GM18507 (cell line): ENCODE results near the gene PEX10.

Experiments
- DNase-seq: peaks from one replicate; pipeline ENCODE4 v3.0.0; 2011; ENCODE audit warnings: low read depth; ENCODE audit not compliant: insufficient read length; ENCODE audit errors: extremely low spot score
- FAIRE-seq: peaks from 2 replicates; lab custom pipeline; 2011; peaks lifted over from hg19 to GRCh38; lab: Jason Lieb, UNC

The PEX10 gene

DNA sequence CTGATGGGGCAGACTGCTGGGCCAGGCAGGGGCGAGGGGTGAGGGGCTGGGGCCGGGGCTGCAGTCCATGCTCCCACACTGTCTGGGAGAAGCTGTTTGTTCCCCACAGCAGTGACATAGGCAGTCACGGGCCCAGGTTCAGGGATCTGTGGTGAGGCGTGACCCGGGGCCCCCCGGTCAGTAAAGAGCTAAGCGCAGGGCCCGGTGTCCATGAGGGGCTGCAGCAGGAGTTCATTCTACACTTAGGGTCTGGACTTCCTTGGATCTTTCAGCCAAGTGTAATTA, 4.4 kb downstream of the PEX10 start:
- DNase-seq, result no peak
- FAIRE-seq, result no peak

DNA sequence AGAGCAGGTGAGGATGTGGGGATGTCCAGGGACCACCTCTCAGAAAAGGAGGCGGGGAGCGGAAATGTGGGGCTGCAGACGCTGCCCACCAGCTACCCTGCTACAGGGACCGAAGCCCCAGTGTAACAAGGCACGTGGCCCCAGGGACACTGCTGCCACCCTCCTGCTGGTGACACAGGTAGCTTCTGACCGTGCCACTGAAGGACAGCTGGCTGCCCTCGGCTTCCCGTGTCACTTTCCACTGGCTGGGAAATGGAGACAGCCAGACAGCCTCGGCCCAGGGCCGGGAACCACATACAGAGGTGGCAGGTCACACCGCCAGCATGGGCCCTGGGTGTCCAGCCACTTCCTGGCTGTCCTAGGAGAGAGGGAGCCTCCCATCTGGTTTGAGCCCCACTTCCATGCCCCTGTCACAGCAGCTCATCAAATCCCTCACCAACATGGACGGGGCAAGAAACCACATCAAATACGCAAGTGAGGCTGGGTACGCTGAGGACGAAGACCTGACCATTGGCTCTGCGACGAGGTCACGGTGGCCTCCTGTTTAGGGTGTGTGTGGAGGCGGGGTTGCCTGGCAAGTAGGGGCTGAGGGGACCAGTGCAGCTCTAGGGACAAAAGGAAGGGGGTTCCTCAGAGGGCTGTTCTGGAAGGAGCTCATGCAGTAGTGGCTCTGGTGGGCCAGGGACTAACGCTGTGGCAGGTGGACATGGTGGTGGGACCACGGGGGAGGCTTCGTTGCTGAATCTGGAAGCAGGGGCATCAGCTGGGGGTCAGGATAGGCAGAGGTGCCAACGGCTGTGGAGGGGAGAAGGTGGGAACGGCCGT, 5.0 kb downstream of the PEX10 start:
- no peak for DNase-seq
- no peak for FAIRE-seq

DNA sequence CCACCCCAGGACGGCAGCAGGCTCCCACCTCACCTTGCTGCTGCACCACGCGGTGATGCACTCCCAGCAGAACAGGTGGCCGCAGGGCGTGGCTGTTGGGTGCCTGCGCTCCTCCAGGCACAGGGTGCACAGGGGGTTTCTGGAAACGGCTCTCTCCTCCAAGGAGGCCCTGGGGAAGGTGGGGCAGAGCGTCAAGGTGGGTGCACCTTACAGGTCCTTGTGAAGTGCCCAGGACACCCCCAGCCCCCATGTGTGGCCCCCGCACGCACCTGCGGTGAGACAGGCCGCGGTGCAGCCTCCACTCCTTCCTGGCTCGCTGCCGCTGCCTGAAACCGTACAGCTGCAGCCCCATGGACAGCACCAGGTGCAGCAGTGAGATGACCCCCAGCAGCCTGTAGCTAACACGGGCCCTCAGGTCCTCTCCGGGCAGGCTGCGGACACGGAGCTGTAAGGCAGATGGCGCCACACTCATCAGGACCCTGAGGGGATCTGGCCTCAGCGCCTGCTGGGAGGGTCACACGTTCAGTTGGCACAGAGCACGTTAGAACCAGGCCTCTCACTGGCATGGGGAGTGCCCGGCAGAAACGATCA, 5.8 kb downstream of the PEX10 start:
- no peak for FAIRE-seq

DNA sequence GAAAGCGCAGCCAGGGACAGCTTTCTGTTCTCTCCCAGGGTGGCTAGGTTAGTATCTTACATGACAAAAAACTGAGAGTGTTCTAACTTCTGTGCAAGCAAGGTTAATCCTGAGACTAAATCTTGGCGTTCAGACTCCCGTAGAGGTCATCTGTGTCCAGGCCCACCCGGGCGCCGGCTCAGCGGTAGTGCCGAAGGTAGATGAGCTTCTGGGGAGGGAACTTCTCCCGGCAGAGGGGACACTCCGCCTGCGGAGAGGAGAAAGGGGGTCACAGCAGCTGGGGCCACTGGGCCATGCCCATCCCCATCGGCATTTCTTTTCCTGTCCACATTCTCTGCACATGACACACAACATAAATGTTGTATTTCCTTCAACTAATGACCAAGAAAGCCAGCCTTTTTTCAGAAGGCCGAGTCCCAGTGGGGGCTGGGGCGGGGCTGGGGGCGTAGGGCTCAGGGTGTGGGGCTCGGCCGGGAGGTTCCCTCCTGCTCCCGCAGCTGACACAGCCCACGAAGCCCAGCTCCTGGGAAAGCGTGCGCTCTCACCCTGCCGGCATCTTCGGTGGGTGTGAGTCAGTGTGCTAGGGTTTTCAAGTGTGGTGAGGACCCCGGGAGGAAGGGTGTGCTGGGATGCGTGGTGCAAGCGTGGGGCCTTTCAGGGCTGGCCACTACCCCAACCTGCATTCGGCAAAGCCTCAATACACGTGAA, 6.6 kb downstream of the PEX10 start:
- DNase-seq, result no peak
- FAIRE-seq, result no peak

More for the DNA sequence above, 5.8 kb downstream of the PEX10 start:
- DNase-seq, result no peak

DNA sequence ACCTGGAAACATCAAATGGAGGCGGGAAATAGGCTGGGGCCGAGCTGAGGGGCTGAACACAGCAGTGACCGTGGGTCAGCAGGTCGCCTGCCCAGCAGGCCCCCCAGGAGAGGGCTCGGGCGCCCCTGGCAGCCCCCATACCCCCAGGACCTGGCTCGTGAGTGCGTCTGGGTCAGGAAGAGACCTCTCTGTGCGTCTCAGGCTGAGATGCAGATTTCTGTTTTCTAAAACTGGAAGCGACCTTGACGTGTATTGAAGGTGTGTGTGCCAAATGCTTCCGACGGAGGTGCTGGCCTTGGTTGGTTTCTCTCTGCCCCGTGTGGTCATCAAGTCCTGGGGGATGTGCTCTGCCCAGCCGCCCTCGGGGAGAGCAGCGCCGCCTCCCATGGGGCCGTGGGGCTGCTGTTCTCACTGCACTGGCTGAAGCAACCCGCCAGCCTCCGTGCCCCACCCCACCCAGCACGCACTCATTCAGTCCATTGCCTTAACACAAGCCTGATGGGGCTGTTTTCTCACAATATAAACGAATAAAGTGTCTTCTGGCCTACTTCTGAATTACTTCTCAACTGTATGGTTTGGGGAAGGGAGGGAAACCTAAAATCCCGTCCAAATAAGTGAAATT, 7.4 kb downstream of the PEX10 start:
- DNase-seq (no peak), FAIRE-seq (no peak)

DNA sequence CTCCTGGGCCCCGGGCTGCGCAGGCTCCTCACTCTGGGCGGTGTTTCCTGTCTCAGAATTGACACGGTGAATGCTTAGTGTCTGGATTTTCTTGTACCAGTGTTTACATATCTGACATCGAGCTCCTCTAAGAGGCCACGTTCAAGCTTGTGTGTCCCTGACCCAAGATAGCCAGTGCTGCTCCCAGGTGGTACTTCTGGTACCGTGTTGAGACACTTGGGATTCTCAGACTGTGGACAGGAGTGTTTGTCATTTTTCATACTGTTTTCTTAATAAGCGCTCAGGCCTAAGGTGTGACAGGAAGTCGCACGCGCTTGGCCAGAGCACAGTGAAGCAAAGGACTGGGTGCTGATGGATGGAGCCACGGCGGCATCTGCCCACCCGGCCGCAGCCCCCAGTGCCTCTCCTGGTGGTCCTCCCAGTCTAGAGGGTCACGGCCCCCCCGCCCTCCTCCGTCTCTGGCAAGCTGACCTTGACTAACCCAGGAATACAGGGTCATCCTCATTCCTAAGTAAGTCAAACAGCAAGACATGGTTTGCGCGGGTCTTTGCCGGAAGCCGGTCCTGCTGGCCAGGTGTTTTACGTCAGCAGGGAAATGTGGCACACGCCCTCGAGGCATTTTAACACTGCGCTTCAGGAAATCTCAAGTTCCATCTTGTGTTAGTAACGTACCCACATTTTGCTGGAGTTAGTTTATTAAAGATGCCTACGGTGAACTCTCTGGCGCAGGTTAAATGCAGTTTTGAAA, 8.0 kb downstream of the PEX10 start:
- FAIRE-seq (no peak), DNase-seq (no peak)

DNA sequence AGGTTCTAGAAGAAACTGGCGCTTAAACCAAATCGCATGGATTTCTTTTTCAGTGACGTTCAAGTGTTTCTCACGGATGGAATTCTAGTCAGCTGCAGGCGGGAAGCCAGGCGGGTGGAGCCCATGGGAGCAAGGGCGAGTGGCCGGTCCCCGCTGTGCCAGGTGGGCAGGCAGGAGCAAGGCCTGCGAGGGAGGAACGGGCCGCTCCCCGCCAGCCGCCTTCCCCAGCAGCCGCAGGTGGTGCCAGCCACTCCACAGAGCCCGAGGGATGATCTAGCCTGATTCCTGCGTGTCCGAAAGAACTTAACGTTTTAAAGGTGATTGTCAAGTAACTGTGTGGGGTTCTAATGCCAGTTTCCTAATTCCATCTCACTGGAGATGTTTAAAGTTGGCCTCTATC, 9.1 kb downstream of the PEX10 start:
- FAIRE-seq, result no peak
- no peak for DNase-seq

DNA sequence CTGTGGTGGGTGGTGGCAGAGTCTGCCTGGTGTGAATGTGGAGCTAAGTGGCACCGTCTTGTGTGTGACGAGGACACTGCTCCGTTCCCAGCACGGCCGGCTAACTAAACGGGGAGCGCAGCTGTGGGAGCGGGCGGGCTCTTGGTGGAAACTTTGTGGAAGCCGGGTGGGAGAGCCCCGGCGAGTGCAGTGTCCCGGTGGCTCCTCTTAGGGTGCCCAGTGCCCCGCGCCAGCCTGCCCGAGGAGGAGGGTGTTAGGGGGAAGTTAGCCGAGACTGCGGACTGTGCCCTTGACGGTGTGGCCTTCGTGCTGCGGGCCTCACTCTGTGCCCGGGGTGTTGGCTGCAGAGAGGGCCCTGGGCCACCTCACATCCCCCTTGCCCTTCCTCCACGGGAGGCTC, 9.9 kb downstream of the PEX10 start:
- no peak for FAIRE-seq
- DNase-seq, result no peak

DNA sequence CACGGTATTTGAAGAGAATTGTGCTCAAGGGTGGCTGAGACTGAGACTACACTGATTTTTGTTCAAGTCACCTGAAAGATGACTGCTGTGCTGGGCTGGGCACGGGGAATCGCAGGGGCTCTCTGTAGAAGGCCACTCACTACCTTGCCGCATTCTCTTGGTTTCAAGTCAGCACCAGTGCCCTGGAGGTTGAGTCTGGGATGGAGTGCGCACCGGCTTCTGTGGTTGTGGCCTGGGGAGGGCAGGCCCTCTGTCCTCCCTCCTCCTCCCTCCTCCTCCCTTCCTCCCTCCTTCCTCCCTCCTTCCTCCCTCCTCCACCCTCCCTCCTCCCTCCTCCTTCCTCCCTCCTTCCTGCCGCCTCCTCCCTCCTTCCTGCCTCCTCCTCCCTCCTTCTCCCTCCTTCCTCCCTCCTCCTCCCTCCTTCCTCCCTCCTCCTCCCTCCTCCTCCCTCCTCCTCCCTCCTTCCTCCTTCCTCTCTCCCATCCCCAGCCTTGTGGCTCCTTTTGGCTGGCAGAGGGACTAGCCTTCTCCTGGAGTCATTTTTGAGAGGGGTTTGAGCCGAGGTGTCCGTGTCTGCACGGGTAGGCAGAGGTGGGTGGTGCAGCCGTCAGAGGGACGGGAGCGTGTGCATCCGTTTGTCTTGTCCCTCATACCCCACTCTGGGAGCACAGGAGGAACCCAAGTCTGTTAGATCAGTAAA, 11.3 kb downstream of the PEX10 start:
- DNase-seq (no peak), FAIRE-seq (no peak)

DNA sequence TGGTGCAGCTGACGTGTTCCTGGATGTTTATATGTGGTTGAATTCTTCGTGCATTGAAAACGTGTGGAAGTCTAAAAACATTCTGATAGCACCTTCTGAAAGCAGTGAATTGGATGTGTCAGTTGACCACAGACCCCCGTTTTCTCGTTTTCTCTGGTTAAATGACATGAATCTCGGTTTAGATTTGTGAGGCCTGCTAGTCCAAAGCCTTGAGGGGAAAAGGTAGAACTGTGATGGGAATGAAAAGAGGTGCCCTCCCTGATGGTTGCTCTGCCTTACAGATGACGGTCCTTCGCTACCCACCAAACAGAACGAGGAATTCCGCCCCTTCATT, 11.8 kb downstream of the PEX10 start:
- no peak for FAIRE-seq

DNA sequence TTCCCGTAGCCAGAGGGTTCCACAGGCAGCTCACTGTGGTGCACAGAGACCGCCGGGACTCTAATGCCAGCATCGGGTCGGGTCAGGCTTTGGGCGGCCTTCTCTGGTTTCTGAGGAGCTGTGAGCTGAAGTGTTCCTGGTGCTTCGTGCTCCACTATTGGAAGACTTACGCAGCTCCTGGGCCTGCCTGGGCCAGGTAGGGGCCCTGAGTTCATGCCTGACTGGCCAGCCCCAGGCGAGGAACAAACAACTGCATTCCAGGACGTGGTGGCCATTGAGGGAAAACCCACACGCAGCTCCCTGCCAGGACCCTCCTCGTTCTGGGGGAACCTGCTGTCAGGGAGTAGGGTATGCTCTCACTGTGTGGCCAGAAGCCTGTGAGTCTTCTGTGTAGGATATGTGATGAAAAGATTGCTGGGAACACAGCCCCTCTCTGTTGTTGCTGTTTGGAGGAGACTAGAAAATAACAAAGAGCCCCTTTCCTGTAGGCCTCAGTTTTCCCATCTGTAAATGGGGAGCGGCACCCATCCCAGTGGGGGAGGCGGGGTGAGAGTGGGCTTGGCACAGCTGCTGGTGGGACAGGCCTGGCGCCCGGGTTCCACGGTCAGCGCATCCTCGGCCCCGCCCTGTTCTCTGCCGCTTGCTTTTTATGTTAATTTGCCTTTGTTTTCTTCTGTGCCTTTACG, 12.3 kb downstream of the PEX10 start:
- FAIRE-seq (no peak), DNase-seq (no peak)

More for the DNA sequence above, 11.8 kb downstream of the PEX10 start:
- DNase-seq, result no peak

DNA sequence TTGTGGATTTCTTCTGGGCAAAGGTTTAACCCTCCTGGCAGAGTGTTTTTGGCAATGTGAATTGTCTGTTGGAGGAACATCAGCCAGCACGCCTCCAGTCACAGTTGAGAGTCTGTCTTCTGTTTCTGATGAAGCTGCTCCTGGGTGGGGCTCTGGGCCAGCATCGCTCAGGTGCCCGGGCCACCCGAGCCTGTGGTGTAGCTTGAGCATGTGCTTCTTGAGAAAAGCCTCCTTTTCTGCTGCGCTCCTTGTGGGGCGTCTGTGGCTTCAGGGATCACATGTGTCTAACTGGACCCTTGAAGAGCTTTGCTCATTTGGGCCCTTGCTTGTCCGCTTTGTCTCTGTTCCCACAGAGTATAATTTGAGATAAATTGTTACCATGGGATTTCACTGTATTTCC, 13.5 kb downstream of the PEX10 start:
- FAIRE-seq (no peak), DNase-seq (no peak)

DNA sequence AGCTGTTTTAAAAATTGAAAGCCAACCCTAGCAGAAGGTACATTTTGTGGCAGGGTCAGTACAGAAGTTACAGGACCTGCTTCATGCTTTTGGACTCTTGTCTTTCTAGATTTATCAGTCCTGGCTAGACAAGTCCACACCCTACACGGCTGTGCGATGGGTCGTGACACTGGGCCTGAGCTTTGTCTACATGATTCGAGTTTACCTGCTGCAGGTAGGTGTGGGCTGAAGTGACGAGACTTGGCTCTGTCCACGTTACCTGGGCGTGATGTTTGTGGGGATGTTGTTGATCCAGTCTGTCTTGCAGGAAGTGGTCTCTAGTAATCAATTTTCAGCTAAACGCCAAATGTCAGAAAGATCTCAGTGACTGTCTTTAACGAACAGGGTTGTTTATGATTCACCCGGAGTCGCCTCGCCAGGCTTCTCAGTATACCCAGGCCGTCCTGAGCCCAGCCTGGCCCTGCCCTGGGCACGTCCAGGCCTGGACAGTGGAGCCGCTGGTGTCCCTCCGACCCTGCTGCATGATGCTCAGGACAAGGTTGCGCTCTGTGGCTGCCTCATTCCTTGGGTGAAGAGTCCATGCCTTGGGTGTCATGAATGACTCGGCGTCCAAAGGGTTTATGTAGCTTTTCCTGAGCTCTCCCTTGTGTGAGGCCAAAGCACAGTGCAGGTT, 15.2 kb downstream of the PEX10 start:
- DNase-seq, result no peak
- no peak for FAIRE-seq

DNA sequence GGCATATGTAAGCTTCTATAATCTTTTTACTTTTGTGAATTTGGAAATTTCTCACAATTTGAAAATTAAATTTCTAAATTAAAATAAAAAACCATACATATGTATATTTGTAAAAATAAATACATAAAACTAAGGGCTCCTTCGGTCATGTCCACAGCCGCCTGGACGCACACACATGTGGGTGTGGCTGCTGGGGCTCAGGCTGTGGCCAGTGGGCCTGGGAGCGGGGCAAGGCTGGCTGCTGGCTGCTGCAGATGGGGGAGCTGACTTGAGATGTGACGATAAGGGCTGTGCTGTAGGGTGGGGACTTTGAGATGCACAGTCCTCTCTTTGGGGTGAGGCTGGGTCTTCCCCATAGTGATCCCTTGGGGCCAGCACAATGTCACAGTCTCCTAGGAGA, 15.9 kb downstream of the PEX10 start:
- no peak for DNase-seq
- FAIRE-seq, result no peak

DNA sequence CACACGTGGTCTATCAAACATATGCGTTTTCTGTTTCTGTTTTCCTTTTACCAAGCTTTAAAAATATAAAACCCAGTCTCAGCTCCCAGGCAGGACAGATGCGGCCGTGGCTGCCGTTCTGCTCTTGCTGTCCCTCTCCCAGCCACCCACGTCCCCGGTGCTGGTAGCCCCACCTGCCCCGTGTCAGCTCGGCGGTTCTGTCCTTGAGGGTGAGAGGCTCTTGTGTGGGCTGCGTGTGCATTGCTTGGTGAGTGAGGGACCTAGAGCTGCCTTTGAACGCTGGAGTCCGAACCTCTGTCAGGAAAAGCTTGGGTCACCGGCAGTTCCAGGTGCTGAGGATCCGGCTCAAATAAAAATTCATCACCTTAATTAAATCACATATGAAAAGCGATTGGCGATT, 16.3 kb downstream of the PEX10 start:
- FAIRE-seq (no peak), DNase-seq (no peak)

DNA sequence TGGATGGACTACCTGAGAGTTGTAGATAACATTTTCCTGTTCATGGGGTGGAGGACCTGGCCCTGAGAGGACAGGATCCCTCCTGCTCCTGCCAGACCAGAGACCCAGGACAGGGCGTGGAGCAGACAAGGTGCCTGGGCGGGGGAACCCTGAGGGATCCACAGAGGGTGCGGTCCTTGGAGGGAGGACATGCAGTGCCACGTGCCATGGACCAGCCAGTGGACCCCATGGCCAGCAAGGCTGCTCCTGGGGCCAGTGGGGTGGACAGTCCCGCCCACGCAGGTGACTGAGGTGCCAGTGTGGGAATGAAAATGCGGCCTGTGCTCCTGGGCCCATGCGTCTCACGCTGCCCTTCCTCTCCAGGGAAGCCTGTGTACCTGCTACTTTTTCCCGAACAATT, 17.1 kb downstream of the PEX10 start:
- DNase-seq (no peak), FAIRE-seq (no peak)

DNA sequence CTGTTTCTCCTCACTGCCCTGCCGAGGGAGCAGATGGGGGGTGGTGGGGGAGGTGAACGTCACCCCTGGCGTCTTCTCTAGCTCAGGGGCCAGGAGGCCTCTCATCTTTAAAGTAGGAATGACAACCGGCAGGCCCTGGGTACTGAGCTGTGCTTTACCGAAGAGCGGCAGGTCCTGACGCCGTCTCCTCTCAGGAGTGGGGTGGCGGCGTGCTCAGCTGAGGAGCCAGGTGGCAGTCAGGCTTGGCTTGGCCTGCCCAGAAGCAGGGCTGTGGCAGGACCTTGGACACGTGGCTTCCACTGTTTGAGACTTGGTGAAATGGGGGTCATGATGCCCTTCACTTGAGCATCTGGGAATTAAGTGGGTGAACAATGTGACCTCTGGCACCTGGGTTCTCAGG, 17.6 kb downstream of the PEX10 start:
- no peak for DNase-seq
- FAIRE-seq, result no peak

DNA sequence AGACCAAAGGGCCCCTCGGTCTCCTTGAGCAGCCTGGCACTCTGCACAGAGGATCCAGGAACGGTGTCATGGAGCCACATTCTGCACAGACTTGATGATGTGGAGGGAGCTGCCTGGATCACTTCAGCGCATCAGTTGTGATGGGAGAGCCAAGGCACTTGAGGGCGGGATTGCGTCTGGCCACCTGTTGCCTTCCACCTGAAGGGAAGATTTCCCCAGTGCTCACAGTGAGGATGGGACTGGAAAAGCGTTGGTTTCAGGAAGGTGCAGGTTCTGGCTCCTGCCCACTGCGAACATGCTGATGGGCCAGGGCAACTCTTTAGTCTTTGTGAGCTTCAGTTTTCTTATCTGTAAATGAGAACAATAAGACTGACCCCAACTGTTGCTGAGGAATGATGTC, 18.1 kb downstream of the PEX10 start:
- no peak for FAIRE-seq
- no peak for DNase-seq
